GM18870 (cell line): ENCODE measurements around the gene SLIT3.

ENCODE experiments used
- ATAC-seq: cut with Tn5 transposase; IDR thresholded peaks from one replicate; pipeline ENCODE4 v1.9.1; 2021; ENCODE audit warnings: moderate library complexity; ENCODE audit not compliant: unreplicated experiment

SLIT3 gene

DNA sequence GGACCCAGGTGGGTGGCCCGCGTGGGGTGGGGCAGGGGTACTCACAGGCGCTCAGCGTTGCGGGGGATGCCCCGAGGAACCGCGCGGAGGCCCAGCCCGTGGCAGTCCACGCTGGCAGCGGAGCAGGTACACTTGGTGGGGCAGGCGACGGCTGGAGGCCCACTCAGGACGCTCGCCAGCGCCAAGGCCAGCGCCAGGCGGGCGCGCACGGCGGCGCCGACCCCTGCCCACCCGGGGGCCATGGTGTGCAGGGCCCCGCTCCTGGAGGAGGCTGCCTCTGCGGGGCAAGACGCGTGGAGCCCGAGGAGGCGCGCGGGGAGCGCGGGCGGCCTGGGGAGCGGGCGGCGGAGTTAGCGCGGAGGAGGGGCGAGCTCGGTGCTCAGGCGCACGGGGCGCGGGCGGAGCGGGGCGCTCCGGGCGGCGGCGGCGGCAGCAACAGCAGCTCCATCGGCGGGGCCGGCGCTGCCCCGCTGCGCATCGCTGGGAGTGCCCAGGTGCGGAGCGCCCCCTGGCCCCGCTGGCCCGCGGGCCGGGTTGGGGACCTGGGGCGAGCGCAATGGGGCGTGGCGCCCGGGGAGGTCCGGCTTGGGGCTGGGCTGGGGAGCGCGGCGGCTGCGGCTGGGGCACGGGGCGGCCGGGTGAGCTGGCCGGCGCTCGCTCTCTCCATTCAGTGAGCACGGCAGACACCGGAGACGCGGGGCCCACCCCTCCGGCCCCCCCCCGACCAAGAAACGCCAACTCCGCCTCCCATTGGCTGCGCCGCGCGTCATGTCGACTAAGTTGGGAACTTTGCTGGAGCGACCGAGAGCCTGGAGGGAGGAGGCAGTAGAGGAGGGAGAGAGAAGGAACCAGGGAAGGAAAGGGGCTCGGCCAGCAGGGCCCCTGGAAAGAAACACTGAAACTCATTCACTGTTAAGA lies at the start of gene SLIT3:
SLIT3 (minus strand) TSS at position 672 of the 918 bp plus-strand sequence; CDS start at position 242, 430 bp downstream.
- ATAC-seq = no peak

DNA sequence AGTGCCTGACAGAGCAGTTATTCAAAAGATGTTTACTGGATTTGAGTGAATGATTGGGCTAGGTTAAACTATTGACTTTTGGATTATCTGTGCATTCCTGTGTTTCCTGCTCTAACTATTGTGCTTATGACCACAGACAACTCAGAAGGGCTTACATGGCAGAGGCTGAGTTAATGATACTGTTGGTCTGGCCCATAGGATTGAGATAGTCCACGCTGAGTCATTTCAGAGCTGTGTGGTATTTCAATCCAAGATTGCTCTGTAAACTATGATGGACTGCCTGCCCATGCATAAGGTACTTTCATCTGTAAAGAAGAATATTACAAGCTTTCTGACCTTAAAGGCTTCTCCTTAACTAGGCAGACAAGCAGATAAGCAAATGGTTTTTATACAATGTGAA lies 49.1 kb upstream of the SLIT3 start:
- ATAC-seq = peak; percentile 45

DNA sequence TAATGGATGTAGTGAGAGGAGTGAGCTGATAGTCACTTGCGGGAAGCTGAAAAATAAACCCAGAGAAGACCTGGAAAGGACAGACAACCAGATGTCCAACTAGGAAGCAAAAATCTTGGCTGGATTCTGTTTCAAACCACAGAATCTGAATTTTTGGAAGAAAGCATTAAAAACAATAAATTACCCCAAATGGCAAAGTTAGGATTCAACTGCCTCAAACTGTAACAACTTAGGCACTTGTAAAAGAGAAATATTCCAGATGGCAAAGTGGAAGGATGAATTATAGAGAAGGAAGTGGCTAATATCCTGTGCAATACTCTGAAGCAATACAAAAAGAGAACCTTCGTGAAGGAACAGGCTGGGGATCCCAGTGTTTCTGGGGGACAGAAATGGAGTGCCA lies 46.8 kb upstream of the SLIT3 start:
- ATAC-seq = no peak

DNA sequence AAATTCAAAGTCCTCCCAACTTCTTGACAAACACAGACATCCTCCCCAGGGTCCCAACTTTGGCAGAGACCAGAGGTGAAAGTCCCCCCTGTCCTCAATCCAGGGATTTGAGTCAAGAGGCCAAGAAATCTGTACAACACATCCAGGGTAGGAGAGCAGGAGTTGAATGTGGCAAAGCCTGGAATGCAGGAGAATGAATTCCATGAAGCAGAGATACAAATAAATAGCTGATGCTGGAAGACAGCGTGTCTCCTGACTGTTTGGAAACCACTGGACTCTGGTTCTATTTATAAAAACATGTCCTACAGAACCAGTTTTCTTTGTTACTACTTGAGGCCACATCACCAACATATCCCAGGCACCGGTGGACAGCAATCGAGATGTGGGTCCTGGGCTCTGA lies 43.7 kb upstream of the SLIT3 start:
- ATAC-seq = no peak

DNA sequence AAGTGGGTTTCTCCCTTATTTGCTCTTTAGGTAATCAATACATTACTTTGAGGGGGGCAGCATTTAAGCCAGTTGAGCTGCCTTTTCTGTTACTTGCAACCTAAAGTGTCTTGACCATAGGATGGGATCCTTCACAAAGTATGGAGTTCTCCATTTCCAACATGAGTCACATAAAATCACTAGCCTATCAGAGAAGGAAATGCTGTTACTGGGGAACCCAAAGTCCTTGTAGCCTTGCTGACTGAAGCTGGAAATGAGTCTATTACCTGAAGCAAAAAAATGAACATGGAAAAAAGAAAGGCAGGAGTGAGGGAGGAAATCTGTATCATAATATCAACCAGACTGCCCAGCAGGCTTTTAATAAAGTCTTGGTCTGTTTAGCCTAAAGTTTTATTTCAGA lies 42.8 kb upstream of the SLIT3 start:
- no peak for ATAC-seq

DNA sequence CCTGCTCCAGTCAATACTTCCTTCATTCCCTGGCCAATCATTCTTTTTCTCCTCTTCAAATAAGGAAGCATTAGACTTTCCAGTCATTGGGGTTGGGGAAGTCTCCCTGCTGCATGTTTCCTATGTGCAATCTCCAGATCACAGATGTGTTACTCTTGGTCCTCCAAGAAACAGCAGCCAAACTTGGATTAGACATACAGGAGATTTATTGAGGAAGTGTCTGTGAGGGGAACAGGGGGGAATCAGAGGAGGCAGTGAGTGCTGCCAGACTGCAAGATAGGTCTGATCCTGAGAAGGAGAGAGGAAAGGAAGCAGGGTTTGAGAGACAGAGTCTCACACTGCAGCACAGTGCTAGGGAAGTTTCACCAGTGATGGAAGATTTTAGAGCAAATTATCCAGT lies 40.6 kb upstream of the SLIT3 start:
- ATAC-seq = no peak

DNA sequence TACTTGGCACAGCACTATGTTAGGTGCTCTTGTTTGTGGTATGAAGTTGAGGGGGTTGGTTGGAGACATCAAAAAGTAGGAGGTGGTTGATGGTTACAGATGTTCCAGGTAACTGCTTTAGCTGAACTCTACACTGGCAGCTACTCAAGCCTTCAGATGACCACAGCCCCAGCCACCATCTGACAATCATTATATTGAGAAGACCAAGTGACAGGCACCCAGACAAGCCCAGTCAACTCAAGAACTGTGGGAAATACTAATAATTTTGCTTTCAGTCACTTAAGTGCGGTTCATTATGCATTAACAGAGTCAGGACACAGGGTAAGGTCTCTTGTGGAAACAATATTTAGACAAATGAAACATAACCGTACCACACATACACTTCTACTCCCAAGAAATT lies 38.9 kb upstream of the SLIT3 start:
- peak; percentile 90 for ATAC-seq

DNA sequence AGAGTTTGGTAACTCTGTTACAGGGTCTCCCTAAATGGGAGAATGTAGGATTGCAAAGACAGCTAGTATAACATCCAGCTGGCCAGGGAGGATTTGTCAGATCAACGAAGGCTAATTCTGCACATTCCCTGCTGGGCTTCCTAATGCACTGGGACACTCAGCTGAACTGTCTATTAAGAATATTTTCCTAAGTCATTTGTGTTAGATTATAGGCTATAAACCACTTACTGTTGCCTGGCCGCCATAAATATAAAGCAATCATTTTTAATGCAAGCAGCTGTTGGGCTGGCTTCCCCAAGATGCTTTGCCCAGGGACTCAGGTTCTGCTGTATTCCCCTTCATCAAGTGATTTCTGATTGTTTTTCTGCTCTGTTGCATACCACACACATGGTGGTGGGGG lies 35.3 kb upstream of the SLIT3 start:
- ATAC-seq = no peak

DNA sequence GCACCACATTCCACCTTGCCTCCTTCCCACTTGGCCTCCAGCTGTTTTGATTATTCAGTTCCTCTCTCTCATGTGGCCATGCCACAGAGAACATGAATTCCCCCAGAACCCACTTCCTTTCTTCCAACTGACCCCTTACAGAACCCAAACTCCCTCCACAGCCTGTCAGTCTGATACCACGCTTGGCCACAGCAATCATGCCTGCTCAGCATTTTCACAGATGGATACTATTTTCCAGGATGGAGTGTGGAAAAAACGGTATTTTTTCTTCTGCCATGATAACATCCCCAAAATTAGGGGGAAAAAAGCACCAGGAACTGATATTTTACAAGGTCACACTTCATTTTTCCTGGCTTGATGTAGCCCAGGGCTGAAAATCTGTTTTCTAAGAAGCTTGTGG lies 34.9 kb upstream of the SLIT3 start:
- ATAC-seq = no peak

DNA sequence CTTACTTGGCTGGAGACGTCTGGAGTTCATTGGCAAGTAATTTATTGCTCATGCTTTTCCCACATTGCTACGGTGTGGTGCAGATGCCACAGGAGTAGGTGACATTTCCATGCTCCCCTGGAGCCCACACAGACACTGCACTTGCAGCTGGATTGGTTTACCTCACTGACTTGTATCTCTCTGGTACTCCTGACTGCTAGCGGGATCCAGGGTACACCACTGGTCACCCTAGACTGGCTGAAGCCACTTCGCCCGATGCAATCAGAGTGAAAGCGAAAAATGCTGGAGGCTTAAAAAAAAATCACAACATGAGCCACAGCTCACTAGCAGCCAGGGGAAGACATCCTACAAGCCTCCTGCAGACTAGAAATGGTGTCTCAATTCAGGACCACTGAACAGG lies 32.6 kb upstream of the SLIT3 start:
- no peak for ATAC-seq

DNA sequence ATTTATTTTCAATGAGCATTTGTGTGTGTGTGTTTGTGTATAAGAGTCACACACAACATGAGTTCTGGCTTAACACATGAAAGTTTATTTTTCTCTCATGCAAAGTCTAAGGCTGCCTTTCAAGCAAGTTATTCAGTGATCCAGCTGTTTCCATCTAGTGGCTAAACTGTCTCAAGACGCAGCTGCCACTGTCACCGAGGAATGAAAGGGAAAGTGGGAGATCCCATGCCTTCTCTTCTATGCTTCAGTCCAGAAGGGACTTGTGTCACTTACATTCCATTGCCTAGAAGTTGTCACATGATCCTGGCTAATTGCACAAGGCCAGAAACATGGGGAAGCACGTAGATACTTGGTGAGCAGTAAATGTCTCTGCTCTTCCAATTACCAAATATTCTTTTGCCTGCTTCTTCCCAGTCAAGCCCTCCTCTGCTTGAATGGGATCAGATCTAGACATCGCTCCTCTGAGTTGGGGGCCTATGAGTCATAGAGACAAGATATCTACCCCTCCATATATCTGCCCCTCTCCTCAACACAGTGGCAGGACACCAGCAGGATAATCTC lies 30.4 kb upstream of the SLIT3 start:
- no peak for ATAC-seq

DNA sequence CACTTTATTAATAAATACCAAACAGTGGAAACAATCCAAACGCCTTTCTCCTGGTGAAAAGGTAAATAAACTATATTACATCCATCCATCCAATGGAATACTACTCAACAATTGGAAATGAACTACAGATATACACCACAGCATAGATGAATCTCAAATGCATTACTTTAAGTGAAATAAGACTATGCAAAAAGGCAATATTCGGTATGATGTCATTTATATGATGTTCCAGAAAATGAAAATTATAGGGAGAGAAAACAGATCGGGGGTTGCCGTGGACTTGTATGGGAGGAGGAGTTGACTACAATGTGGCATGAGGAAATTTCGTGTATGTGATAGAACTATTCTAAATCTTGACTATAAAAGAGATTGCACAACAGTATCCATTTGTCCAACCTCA lies 27.5 kb upstream of the SLIT3 start:
- ATAC-seq = no peak

DNA sequence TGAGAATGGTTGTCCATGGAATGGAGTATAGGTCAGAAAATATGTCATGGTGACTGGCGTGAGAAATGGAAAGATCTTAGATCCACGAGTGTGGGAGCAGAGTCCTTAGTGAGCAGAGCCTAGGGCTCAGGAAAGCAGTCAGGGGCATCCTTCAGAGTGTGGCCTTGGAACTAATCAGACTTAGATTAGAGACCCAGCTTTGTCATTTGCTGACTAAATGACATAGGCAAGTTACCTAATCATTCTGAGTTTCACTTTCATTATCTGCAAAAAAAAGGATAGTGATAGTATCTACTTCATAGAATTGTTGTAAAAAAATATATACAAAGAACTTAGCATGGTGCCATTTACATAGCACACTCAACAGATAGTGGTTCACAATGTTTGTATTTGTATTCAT lies 24.3 kb upstream of the SLIT3 start:
- ATAC-seq = no peak

DNA sequence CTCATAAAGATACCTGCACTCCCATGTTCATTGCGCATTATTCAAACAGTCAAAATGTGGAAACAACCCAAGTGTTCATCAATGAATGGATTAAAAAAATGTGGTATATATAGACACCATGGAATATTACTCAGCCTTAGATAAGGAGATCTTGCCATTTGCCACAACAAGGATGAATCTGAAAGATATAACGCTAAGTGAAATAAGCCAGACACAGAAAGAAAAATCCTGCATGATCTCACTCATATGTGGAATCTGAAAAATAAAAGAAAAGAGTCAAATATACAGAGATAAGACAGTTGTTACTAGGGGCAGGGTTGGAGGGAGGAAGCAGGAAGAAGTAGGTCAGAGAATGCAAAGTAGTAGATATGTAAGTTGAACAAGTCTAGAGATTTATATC lies 17.6 kb upstream of the SLIT3 start:
- no peak for ATAC-seq

DNA sequence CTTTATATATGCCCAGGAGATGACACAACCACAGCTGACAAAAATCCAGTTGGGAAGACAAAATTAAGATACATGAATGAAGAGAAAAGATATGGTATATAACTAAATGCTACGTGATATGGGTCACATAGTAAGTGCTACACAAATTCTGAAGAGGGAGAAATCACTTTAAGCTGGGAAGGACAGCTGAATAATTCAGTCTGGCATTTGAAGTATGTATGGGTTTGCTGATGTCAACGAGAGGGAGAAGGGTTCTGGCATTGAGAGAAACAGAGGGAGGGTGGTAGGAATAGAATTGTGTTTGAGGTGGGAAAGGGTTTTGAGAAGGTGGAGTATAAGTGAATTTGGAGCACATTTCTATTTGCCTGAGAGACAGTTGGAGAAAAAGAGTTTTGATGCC lies 6.7 kb upstream of the SLIT3 start:
- ATAC-seq = no peak

DNA sequence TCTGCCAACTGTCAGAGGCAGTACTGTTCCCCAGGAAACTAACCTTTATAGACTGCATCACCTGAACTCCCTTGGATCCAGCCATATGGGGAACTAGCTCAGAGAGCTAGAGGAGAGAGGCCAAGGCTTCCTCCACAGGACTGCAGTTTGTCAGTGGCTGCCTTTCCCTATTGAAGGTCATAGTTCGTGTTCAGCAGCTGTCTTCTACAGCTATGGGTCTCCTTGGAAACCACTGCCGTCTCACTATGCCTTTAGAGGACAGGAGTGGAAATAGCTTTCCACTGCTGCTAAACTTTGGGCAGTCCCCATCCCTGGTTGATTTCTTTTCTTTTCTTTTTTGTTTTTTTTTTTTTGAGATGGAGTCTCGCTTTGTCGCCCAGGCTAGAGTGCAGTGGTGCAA lies 4.4 kb upstream of the SLIT3 start:
- ATAC-seq = no peak

DNA sequence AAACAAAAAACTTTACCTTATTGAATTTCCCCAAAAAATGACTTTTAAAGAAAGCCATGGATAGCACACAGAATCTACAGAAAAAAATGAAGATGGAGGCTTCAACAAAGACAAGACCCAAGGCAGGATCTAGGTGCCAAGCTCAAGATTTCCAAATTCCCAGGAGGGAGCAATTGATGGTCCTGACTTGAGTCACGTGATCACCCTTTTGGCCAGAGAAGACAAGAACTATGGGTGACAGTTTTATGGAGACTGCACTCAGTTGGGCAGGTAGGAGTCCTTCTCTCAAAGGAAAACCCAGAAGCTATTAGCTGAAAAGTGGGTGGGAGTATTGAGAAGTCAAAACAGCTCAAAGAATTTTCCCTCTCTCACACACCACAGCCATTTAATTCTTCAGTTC lies 3.2 kb upstream of the SLIT3 start:
- ATAC-seq = no peak

DNA sequence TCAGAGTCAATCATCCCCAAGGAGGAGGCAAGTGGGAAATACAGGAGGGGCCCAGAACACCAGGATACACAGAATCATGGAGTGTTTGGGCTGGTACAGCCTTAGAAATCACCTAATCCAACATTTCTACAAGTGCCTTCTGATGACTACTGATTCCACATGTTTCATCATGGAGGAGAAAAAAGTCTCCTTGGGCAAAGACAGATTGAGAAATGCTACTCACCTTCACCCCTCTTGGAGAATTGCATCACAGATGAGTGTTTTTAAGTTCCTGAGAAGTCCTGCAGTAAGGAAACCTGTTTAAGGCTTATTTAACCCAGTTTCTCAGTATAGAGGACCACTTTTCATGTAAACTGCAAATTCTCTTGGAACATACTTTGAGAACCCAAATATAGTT lies 2.2 kb upstream of the SLIT3 start:
- no peak for ATAC-seq

DNA sequence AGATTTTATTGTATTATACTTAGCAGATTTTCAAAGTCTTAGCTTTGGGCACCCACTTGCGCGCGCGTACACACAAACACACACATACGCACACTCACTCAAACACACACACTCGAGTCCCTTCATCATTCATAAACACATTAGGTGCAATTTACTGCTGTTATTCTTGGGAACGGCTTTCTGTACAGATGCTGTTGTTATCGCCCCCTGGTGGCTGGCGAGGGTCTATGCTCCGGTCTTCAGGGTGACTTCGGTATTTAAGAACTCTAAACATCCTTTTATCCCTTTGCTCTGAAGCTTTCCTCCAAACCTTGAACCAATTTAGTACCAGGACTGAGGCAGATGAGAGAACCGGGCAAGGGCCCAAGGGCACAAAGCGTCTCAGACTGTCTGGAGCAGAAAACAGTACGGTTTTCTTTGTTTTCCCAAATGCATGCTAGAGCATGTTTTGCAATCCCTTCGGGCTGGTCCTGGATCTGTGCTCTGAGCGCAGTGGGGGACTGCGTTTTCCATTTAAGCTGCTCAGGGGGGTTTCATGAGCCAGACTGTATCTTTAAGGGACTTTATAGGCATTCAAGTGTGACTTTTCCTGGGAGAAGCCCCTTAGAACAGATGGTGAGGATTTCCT lies 1.7 kb upstream of the SLIT3 start:
- no peak for ATAC-seq

DNA sequence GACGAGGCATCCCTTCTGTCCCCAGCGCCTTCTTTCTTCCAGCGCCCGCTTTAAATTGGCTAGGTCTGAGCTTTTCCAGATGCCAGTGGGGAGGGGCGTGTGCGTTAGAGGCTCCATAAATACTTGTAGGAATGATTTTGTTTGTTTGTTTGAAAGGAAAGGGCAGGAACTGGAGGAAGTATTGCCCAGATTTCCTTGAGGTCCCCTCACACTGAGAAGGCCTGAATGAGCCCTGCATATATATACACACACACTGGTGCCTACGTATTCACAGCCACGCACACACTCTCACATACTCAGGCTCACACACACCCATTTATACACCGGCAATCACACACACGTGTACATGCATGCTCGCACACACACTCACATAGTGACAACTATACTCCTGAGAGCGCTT lies 1.0 kb upstream of the SLIT3 start:
- ATAC-seq = no peak

DNA sequence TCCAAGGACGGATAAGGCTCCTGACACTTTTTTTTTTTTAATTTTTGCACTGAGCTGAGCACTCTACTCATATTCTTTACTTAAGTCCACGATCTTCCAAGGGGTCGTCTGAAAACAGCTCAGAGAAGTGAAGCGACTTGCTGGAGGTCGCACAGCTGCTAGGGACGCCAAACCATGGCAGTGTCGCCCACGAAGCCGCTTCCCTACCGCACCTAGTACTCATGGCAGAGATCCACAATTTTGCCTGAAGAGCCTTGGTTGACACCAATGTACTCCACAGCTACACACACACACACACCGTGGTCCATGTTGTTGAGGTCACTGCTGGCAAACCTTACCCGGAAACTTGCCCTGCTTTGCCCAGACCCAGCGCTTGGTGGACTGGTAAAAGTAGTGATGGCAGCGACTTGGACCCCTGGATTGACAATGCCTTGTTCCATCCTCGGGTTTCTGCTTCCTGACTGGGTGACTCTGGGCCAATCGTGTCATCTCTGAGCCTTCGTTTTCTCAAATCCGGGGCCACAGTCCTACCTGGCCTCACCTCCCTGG lies 521 bp upstream of the SLIT3 start:
- ATAC-seq = no peak
